Erythroblast (primary cell): Measurements from ENCODE around the gene URAD.

Experiments used
- GATA1 ChIP-seq: IDR thresholded peaks from 2 replicates; pipeline ENCODE4 v1.6.1; 2011; ENCODE audit warnings: low read depth, mild to moderate bottlenecking, control low read depth, low read length, moderate library complexity
- POLR2A ChIP-seq: IDR thresholded peaks from 2 replicates; pipeline ENCODE4 v1.6.1; 2011; ENCODE audit warnings: mild to moderate bottlenecking, low read length

- TF ChIP-seq POLR2A, result no peak
- TF ChIP-seq GATA1, result no peak
Measured at GRCh38 chr13:27933118-27933517, 55.4 kb downstream of the URAD start.
